Adrenal gland (tissue), 12 donors: ENCODE results near the gene AKNAD1. TPM values are rescaled to one million over a fixed set of nuclear protein-coding genes. Genes with fewer than 3 reads are reported as not detected.
A peak's percentile ranks its signal among the peaks of the same experiment; 100 is the strongest.

Experiments
- DNase-seq, 7 donors: peaks; one replicate each; pipeline ENCODE4 v3.0.0-alpha.2; 2019 to 2020
- H3K27ac ChIP-seq, 5 donors: fragments of 200-600 bp; sonication (generic) in 4 of 5; 1 replicate in 3 of 5; 2 replicates in 2 of 5; pipeline versions ENCODE4 v1.5.1 to v1.8.0; 2016 to 2020; ENCODE audit warnings: mild to moderate bottlenecking in 1 of 5
- H3K27me3 ChIP-seq: fragments of 200-600 bp; 2 replicates; pipeline ENCODE4 v1.8.0; 2021
- H3K36me3 ChIP-seq, 2 donors: fragments of 200-600 bp; replicated peaks in 1 of 2; 1 replicate in 1 of 2; 2 replicates in 1 of 2; pipeline versions ENCODE4 v1.5.1 to v1.8.0; 2018 to 2022
- H3K4me1 ChIP-seq, 2 donors: fragments of 200-600 bp; replicated peaks in 1 of 2; 1 replicate in 1 of 2; 2 replicates in 1 of 2; pipeline versions ENCODE4 v1.5.1 to v1.8.0; 2018 to 2021
- H3K4me3 ChIP-seq, 4 donors: fragments of 200-600 bp; sonication (generic) in 3 of 4; one replicate each; pipeline ENCODE4 v1.5.1; 2016 to 2018
- H3K9me3 ChIP-seq, 3 donors: fragments of 200-600 bp; sonication (generic) in 1 of 3; replicated peaks in 1 of 3; 1 replicate in 2 of 3; 2 replicates in 1 of 3; pipeline versions ENCODE4 v1.5.1 to v1.8.0; 2016 to 2021
- POLR2A ChIP-seq, 2 donors: fragments of 450-650 bp; IDR thresholded peaks; one replicate each; pipeline ENCODE4 v1.6.1; 2017; ENCODE audit warnings: antibody characterized with exemption in 2 of 2, mild to moderate bottlenecking in 2 of 2, moderate library complexity in 1 of 2
- WGBS, 4 donors: extraction: QIAGEN DNeasy Blood & Tissue Kit in 2 of 4; methylation state at CpG; one replicate each; pipeline versions ENCODE4 v1.1.5 to v1.1.7; 2013 to 2017; 5-methylcytosine and 5-hydroxymethylcytosine counted together
- intact Hi-C, 2 donors: fragments of 100-400 bp; cut with DNase I; formaldehyde crosslinking; loops; one replicate each; pipeline versions ENCODE4 v1.14.1 to v1.15.0; 2022 to 2023
- polyA plus RNA-seq, 3 donors: library from polyadenylated mRNA; stranded (reverse); fragments of 200-250 nt in 2 of 3; fragments of 350-450 nt in 1 of 3; fragmentation: Illumina TruSeq in 1 of 3; extraction: RNeasy Lipid Tissue Mini Kit (QIAGEN cat#74804) in 1 of 3; gene quantifications; one replicate each; pipeline ENCODE4 v1.2.3, GENCODE V29; 2013 to 2014
- total RNA-seq, 9 donors: library from RNA; depleted of rRNA in 4 of 9; stranded (reverse); fragments of >200 nt in 4 of 9; fragments of 120-200 nt in 1 of 9; fragmentation: NEBNext Ultra II Directional in 1 of 9; extraction: Animal tissue kit (Norgen Biotek cat#: 25700) in 1 of 9; gene quantifications; one replicate each; pipeline versions ENCODE4 v1.1.0 to v1.2.4, GENCODE V29; 2013 to 2023
- TF ChIP-seq, protein P1 (sequence below), 6 experiments: fragments of 450-650 bp in 4 of 6; fragments of 200-600 bp in 2 of 6; sonication (generic) in 1 of 6; IDR thresholded peaks; 1 replicate in 5 of 6; 2 replicates in 1 of 6; pipeline versions ENCODE4 v1.5.1 to v1.8.0; 2016 to 2021; ENCODE audit warnings: antibody characterized with exemption in 6 of 6, mild to moderate bottlenecking in 2 of 6, moderate library complexity in 1 of 6
- donor health status: healthy with polysubstance abuse.
- donor health status: Bipolar disorder and iron deficiency.
- donor health status: DM: yes; HTN: yes; CAD: no.
- donor health status: DM: no; HTN: no; CAD: no.
- donor health status: DM: no; HTN: no; CAD: no.
- donor health status: DM: yes; HTN: yes; CAD: no.

Gene AKNAD1
- total and polyA plus RNA-seq, 12 donors: 0.35 to 8.5 (median 1.4) TPM; not detected in 3

DNA sequence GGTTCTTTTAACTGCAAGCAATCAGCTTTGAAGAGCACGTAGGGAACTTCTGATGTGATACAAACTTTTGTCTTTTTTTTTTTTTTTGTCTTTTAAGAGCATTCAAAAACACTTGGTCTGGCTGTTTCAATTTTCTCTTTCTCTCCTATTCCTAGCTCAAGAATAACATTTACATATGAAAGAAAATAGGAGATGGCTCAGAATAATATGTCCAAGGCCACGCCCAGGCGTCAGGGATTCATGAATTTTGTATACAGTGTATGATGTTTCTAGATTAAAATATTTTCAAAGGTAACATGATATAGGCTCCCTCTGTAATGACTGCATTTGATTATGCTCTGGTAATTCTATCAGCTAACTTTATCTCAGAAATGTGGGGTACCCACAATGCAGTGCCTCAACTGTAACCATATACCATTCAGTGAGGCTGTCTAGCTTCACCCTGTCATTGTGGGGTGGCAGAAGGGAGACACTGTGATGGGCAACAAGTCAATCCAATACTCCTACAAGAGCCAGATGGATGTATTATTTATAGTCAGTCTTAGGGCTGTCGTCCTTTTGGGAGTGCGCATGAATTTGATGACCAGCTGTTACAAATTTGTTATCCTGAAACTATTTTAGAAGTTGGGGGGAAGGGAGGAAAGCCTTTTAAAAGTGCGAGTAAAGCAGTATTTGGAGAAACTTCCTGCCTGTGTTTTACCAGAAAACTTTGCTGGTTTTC is 1.5 kb upstream of the AKNAD1 start:
- intact Hi-C loops: no loop called here
- WGBS, 4 donors: 60 to 78% (median 74%) methylated on average over 6 of the region's 6 CpGs
- Histone ChIP-seq H3K4me3 (no peak overlapping the region), H3K9me3 (no peaks in the 10 kb centered on the region), H3K4me1 (no peaks in the 10 kb centered on the region), H3K27me3 (no peaks in the 10 kb centered on the region), H3K27ac (no peak overlapping the region), H3K36me3 (no peaks in the 10 kb centered on the region)
- no peak for DNase-seq
- TF ChIP-seq, protein P1, sequence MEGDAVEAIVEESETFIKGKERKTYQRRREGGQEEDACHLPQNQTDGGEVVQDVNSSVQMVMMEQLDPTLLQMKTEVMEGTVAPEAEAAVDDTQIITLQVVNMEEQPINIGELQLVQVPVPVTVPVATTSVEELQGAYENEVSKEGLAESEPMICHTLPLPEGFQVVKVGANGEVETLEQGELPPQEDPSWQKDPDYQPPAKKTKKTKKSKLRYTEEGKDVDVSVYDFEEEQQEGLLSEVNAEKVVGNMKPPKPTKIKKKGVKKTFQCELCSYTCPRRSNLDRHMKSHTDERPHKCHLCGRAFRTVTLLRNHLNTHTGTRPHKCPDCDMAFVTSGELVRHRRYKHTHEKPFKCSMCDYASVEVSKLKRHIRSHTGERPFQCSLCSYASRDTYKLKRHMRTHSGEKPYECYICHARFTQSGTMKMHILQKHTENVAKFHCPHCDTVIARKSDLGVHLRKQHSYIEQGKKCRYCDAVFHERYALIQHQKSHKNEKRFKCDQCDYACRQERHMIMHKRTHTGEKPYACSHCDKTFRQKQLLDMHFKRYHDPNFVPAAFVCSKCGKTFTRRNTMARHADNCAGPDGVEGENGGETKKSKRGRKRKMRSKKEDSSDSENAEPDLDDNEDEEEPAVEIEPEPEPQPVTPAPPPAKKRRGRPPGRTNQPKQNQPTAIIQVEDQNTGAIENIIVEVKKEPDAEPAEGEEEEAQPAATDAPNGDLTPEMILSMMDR (IDR thresholded peaks at IDR 0.05): no peak
- TF ChIP-seq POLR2A (IDR thresholded peaks at IDR 0.05): no peak

DNA sequence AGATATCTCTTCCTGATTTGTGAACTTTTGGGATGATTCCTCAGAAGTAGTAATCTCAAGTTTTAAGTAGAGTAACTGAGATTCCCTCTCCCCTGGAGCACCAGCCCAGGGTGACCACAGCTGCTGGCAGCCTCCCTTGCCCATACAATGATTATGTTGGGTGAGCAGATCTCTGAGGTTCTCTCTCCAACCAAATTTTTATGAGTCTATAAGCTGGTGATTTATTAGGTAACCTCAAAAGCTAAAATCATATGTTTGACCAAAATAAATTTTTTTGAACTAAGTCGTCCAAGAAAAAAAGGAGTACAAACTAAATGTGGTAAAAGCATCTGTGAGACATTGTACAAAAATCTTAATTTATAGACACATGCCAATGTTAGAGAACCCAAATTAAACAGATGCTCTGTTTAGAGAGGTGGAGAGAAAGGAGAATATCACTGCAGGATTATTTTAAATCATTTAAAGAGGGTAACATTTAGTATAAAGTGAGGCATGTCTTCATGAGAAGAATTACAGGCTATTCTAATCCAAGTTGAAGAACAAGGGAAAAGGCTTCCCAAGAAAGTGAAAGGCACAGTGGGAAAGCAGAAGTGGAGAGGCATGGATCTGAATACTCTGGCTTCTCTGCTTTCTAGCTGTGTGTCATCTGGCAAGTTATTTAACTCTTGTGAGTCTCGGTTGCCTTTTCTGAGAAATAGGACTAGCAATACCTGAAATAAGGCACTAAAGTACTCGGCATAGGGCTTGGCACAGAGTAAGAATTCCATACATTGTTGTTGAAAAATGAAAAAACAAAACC is 2.5 kb downstream of the AKNAD1 start:
- 52 to 73% (median 66%) methylated on average over 3 of the region's 3 CpGs for WGBS, 4 donors
- no peak overlapping the region for H3K27ac ChIP-seq
- intact Hi-C loops: no loop called here
- H3K9me3 ChIP-seq: no peaks in the 10 kb centered on the region
- no peaks in the 10 kb centered on the region for H3K27me3 ChIP-seq
- no peak for TF ChIP-seq POLR2A (IDR thresholded peaks at IDR 0.05)
- TF ChIP-seq, protein P1 (IDR thresholded peaks at IDR 0.05): no peak
- no peak overlapping the region for H3K4me3 ChIP-seq
- DNase-seq: no peak
- peaks cover 8 to 14% of the 10 kb centered on the region in 2 donors for H3K4me1 ChIP-seq
- H3K36me3 ChIP-seq: no peaks in the 10 kb centered on the region

DNA sequence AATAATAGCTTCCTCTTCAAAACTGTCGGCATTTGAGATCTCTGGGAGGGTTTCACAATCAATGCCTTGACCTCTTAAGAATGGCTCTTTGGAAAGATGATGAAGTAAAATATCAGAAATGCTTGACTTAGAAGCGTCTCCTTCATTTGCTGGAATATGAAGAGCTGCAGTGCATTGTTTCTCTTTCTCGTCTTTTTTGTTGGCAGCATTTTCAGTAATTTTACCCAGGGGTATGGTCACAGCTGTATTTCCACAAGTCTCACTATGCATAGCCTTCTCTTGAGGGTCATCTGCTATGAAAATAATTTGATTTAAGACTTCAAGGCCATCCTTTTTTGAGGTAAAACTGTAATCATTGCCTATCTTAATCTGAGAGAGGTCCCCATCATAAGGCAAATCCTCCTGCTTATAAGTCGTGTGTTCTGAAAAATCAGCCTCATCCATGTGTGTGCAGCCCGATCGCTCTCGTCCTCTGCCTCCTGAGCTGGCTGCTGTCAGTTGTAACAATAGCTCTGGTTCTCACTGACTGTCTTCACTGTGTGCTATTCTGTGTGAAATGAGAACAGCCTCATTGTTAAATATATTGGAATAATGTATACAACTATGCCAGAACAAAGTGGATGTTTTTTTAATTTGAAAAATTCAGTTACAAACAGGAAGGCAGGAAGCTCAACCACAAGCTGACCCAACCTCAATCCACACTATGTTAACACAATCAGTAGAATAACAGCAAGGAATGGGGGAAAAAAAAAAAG is 4.5 kb downstream of the AKNAD1 start:
- Histone ChIP-seq H3K9me3 (no peaks in the 10 kb centered on the region), H3K27ac (peak overlapping the region in 2 of 5 donors; percentile 52 to 61)

More for the DNA sequence above, 4.5 kb downstream of the AKNAD1 start:
- DNase-seq: peak in 1 of 7 donors; percentile 16
- no peaks in the 10 kb centered on the region for H3K27me3 ChIP-seq
- 10 to 28% (median 16%) methylated on average over 7 of the region's 7 CpGs for WGBS, 4 donors
- peak overlapping the region in 1 of 4 donors; percentile 27 for H3K4me3 ChIP-seq
- no peaks in the 10 kb centered on the region for H3K36me3 ChIP-seq
- TF ChIP-seq, protein P1 (IDR thresholded peaks at IDR 0.05): no peak
- no peak for TF ChIP-seq POLR2A (IDR thresholded peaks at IDR 0.05)
- peaks cover 8 to 14% of the 10 kb centered on the region in 2 donors for H3K4me1 ChIP-seq
- intact Hi-C loops: no loop called here
